ENCODE data around the gene ADM5.

GRCh38 chr19:49658566-49659442 is 30.6 kb upstream of the ADM5 start:
- no peak for TF ChIP-seq POLR2A (IDR thresholded peaks at IDR 0.05; ENCODE audit: low read depth)
- TF ChIP-seq EP300 (IDR thresholded peaks at IDR 0.05), result no peak
